K562 (cell line): ENCODE results near the gene DNAJC13. TPM values are rescaled to one million over a fixed set of nuclear protein-coding genes. Genes with fewer than 3 reads are reported as not detected.

Source experiments
- ATAC-seq: fragments of 200-7000 bp; cut with Tn5 transposase; 3 replicates; pipeline ENCODE4 v1.9.1; 2020; ENCODE audit warnings: moderate library complexity
- BruUV-seq: library from RNA; stranded (reverse); fragments of 400-500 nt; replicated peaks from 2 replicates; lab custom pipeline; 2021; lab: Mats Ljungman, UMichigan
- CTCF ChIA-PET: fragments of 300-600 bp; formaldehyde crosslinking; extraction: SDS; loops from one replicate; lab custom pipeline; 2021; ENCODE audit warnings: low intra/inter-chr PET ratio; lab: Yijun Ruan, JAX
- POLR2A ChIA-PET: fragments of 300-600, 350-650 bp; sonication (Branson Sonifier 250); formaldehyde crosslinking; extraction: SDS; loops from one replicate; lab custom pipeline; 2021; ENCODE audit warnings: antibody characterized with exemption, inconsistent platforms; lab: Yijun Ruan, JAX
- DNase-seq, 4 experiments: peaks; one replicate each; pipeline versions ENCODE4 v3.0.0 to v3.0.0-alpha.2; 2011 to 2018; ENCODE audit warnings: low spot score in 3 of 4, mixed read lengths in 3 of 4; ENCODE audit errors: extremely low read depth in 1 of 4
- FAIRE-seq: peaks from 2 replicates; lab custom pipeline; 2011; peaks lifted over from hg19 to GRCh38; lab: Jason Lieb, UNC
- H2AFZ ChIP-seq: 2 replicates; pipeline ENCODE4 v1.6.0; 2011; ENCODE audit warnings: low read depth, low read length, control low read depth, inconsistent platforms
- H3K27ac ChIP-seq: fragments of 200-600 bp; 3 replicates; pipeline ENCODE4 v1.8.0; 2011; ENCODE audit warnings: low read depth, mild to moderate bottlenecking, control low read depth, inconsistent platforms, low read length, moderate library complexity, mixed read lengths; ENCODE audit errors: extremely low read depth
- H3K27me3 ChIP-seq, 2 experiments: fragments of 300-600 bp in 1 of 2; 2 replicates in 1 of 2; 3 replicates in 1 of 2; pipeline versions ENCODE4 v1.6.0 to v1.8.0; 2011; ENCODE audit warnings: inconsistent platforms in 2 of 2, low read length in 2 of 2, mild to moderate bottlenecking in 1 of 2, mixed read lengths in 1 of 2, moderate library complexity in 1 of 2; ENCODE audit not compliant: control insufficient read depth in 2 of 2, insufficient read depth in 2 of 2
- H3K36me3 ChIP-seq: fragments of 300-600 bp; 3 replicates; pipeline ENCODE4 v1.8.0; 2011; ENCODE audit warnings: mild to moderate bottlenecking, low read length, inconsistent platforms; ENCODE audit not compliant: control insufficient read depth, insufficient read depth
- H3K4me1 ChIP-seq, 2 experiments: fragments of 200-600 bp in 1 of 2; replicated peaks in 1 of 2; 2 replicates in 1 of 2; 3 replicates in 1 of 2; pipeline versions ENCODE4 v1.5.1 to v1.8.0; 2011; ENCODE audit warnings: inconsistent platforms in 2 of 2, low read length in 2 of 2, mild to moderate bottlenecking in 1 of 2, mixed read lengths in 1 of 2, moderate library complexity in 1 of 2; ENCODE audit not compliant: control insufficient read depth in 2 of 2, insufficient read depth in 2 of 2
- H3K4me2 ChIP-seq: 2 replicates; pipeline ENCODE4 v1.6.1; 2011; ENCODE audit warnings: low read length, control low read depth, inconsistent platforms, mixed read lengths; ENCODE audit not compliant: insufficient read depth
- H3K4me3 ChIP-seq: fragments of 200-600 bp; sonication (generic), shearing (Covaris generic); 2 replicates; pipeline ENCODE4 v1.5.1; 2016; ENCODE audit warnings: control low read depth, inconsistent platforms
- H3K79me2 ChIP-seq: fragments of 200-600 bp; 3 replicates; pipeline ENCODE4 v1.8.0; 2011; ENCODE audit warnings: low read length, inconsistent platforms; ENCODE audit not compliant: control insufficient read depth, insufficient read depth
- H3K9ac ChIP-seq, 2 experiments: 2 replicates each; pipeline versions ENCODE4 v1.6.0 to v1.6.1; 2011; ENCODE audit warnings: low read depth in 2 of 2, low read length in 2 of 2, control low read depth in 1 of 2, inconsistent platforms in 1 of 2, mild to moderate bottlenecking in 1 of 2, mixed read lengths in 1 of 2; ENCODE audit not compliant: insufficient read depth in 1 of 2
- H3K9me1 ChIP-seq: one replicate; pipeline ENCODE4 v1.6.0; 2011; ENCODE audit warnings: inconsistent platforms, mild to moderate bottlenecking, low read length, moderate library complexity; ENCODE audit not compliant: control insufficient read depth, insufficient read depth
- H3K9me3 ChIP-seq: replicated peaks from 2 replicates; pipeline ENCODE4 v1.5.1; 2011; ENCODE audit warnings: low read depth, low read length, inconsistent platforms; ENCODE audit not compliant: control insufficient read depth, insufficient read depth
- H4K20me1 ChIP-seq: replicated peaks from 2 replicates; pipeline ENCODE4 v1.6.1; 2011; ENCODE audit warnings: low read length, inconsistent platforms, mixed read lengths; ENCODE audit not compliant: control insufficient read depth, insufficient read depth
- DMBX1 ChIP-seq: fragments of 250-450 bp; sonication (Bioruptor Pico); IDR thresholded peaks from 2 replicates; pipeline ENCODE4 v1.8.0; 2022; ENCODE audit warnings: inconsistent platforms, mild to moderate bottlenecking, moderate library complexity, borderline replicate concordance
- EGR1 ChIP-seq: fragments of 450-650 bp; conservative IDR thresholded peaks from 2 replicates; pipeline ENCODE4 v1.6.1; 2017; ENCODE audit warnings: mild to moderate bottlenecking
- MXI1 ChIP-seq: IDR thresholded peaks from 2 replicates; pipeline ENCODE4 v1.6.1; 2011; ENCODE audit warnings: low read depth, mild to moderate bottlenecking, improper control_type of control experiment, low read length
- ZNF239 ChIP-seq: fragments of 250-450 bp; sonication (Bioruptor Pico); IDR thresholded peaks from 2 replicates; pipeline ENCODE4 v1.4.0; 2020; ENCODE audit warnings: mild to moderate bottlenecking
- ZNF282 ChIP-seq: sonication (generic); formaldehyde crosslinking; IDR thresholded peaks from 2 replicates; pipeline ENCODE4 v1.8.1; 2023; ENCODE audit warnings: missing genetic modification reagents
- ZNF324 ChIP-seq: fragments of 250-450 bp; sonication (Bioruptor Pico); IDR thresholded peaks from 2 replicates; pipeline ENCODE4 v1.4.0; 2020; ENCODE audit warnings: mild to moderate bottlenecking
- in situ Hi-C: fragments of 300-500 bp; cut with MboI; formaldehyde crosslinking; loops from 4 replicates; pipeline ENCODE4 v1.15.0; 2018; ENCODE audit warnings: inconsistent platforms, mixed read lengths
- intact Hi-C: fragments of 100-400 bp; cut with micrococcal nuclease; formaldehyde crosslinking; loops from 2 replicates; pipeline ENCODE4 v1.14.2; 2022
- polyA plus RNA-seq, 8 experiments: library from polyadenylated mRNA; depleted of rRNA in 4 of 8; stranded (reverse) in 5 of 8; unstranded in 3 of 8; fragments of >200 nt; fragmentation: Nextera tagmentation in 2 of 8; fragmentation: Illumina TruSeq in 1 of 8; extraction: Ambion mirVana in 2 of 8; extraction: Trizol in 1 of 8; gene quantifications; 2 replicates each; pipeline versions ENCODE4 v1.2.1 to v1.2.3, GENCODE V29; 2011 to 2014; ENCODE audit warnings: inconsistent platforms in 1 of 8, missing spikeins in 1 of 8
- total RNA-seq, 7 experiments: library from RNA; depleted of rRNA in 6 of 7; stranded (reverse); fragments of >200 nt in 6 of 7; fragmentation: Illumina TruSeq in 2 of 7; extraction: Trizol in 2 of 7; gene quantifications; 2 replicates each; pipeline versions ENCODE4 v1.2.1 to v1.2.3, GENCODE V29; 2011 to 2021; ENCODE audit warnings: low replicate concordance in 1 of 7
- TF ChIP-seq, protein P1 (sequence below): fragments of 450-650 bp; formaldehyde crosslinking; IDR thresholded peaks from 2 replicates; pipeline ENCODE4 v1.4.0; 2020; ENCODE audit warnings: mild to moderate bottlenecking, moderate library complexity
- TF ChIP-seq, protein P2 (sequence below): fragments of 250-450 bp; sonication (Bioruptor Pico); IDR thresholded peaks from 2 replicates; pipeline ENCODE4 v1.4.0; 2020; ENCODE audit warnings: mild to moderate bottlenecking, moderate library complexity

DNAJC13 gene
- total and polyA plus RNA-seq, 9 of the 15 experiments (the other 6 are each of a cell fraction or from before 2014, with no cell fraction given) = 2.9 to 17.1 (median 10.2) TPM

DNA sequence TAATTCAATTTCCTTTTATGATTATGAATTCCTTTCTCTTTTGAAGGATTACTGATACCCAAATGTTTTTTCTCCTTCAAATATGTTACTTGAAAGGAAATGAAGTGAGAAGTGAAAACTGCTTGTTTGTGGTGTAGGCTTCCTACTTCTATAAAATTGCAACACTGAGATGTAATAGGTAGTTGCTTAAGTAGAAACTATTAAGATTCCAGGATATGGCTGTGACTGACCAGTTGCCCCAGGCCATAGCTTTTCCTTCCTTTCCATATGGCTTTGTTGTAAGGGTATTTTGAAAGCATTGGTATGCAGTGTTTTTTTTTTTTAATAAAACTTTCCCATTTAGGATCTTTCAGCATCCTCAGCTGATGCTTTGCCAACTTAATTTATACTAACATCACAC, 28.5 kb downstream of the DNAJC13 start:
- no peaks in the 10 kb centered on the region for H3K4me1 ChIP-seq
- no peak for TF ChIP-seq ZNF239 (CRISPR knock-in tag)
- TF ChIP-seq ZNF324 (CRISPR knock-in tag) = no peak
- TF ChIP-seq, protein P1, sequence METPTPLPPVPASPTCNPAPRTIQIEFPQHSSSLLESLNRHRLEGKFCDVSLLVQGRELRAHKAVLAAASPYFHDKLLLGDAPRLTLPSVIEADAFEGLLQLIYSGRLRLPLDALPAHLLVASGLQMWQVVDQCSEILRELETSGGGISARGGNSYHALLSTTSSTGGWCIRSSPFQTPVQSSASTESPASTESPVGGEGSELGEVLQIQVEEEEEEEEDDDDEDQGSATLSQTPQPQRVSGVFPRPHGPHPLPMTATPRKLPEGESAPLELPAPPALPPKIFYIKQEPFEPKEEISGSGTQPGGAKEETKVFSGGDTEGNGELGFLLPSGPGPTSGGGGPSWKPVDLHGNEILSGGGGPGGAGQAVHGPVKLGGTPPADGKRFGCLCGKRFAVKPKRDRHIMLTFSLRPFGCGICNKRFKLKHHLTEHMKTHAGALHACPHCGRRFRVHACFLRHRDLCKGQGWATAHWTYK (CRISPR knock-in tag) = no peak
- TF ChIP-seq ZNF282 (CRISPR knock-in tag) = no peak
- TF ChIP-seq DMBX1 (CRISPR knock-in tag) = no peak
- TF ChIP-seq, protein P2, sequence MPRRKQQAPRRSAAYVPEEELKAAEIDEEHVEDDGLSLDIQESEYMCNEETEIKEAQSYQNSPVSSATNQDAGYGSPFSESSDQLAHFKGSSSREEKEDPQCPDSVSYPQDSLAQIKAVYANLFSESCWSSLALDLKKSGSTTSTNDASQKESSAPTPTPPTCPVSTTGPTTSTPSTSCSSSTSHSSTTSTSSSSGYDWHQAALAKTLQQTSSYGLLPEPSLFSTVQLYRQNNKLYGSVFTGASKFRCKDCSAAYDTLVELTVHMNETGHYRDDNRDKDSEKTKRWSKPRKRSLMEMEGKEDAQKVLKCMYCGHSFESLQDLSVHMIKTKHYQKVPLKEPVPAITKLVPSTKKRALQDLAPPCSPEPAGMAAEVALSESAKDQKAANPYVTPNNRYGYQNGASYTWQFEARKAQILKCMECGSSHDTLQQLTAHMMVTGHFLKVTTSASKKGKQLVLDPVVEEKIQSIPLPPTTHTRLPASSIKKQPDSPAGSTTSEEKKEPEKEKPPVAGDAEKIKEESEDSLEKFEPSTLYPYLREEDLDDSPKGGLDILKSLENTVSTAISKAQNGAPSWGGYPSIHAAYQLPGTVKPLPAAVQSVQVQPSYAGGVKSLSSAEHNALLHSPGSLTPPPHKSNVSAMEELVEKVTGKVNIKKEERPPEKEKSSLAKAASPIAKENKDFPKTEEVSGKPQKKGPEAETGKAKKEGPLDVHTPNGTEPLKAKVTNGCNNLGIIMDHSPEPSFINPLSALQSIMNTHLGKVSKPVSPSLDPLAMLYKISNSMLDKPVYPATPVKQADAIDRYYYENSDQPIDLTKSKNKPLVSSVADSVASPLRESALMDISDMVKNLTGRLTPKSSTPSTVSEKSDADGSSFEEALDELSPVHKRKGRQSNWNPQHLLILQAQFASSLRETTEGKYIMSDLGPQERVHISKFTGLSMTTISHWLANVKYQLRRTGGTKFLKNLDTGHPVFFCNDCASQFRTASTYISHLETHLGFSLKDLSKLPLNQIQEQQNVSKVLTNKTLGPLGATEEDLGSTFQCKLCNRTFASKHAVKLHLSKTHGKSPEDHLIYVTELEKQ (CRISPR knock-in tag) = no peak
- no peak for TF ChIP-seq EGR1
- no peak for TF ChIP-seq MXI1
- TF ChIP-seq, all 486 proteins: peak for 0
- H3K79me2 ChIP-seq = no peaks in the 10 kb centered on the region; the same call in 2 of the 3 replicates
- H4K20me1 ChIP-seq = no peaks in the 10 kb centered on the region
- no peaks in the 10 kb centered on the region for H3K27me3 ChIP-seq
- no peaks in the 10 kb centered on the region for H3K9me1 ChIP-seq
- in situ Hi-C loops = no loop called here
- H3K9me3 ChIP-seq = no peaks in the 10 kb centered on the region
- no peak overlapping the region for H2AFZ ChIP-seq
- ATAC-seq (no peak), DNase-seq (no peak), FAIRE-seq (no peak)
- intact Hi-C loops = no loop called here
- CTCF ChIA-PET = no interaction called here
- H3K36me3 ChIP-seq = peaks cover 4% of the 10 kb centered on the region; the same call in 1 of the 3 replicates
- no peak overlapping the region for H3K27ac ChIP-seq
- POLR2A ChIA-PET = no interaction called here
- no TSS peak for BruUV-seq
- no peak overlapping the region for H3K4me3 ChIP-seq
- no peak overlapping the region for H3K4me2 ChIP-seq
- no peak overlapping the region for H3K9ac ChIP-seq
